Esophagus muscularis mucosa (tissue), 4 donors: ENCODE results near the gene TRIM9.

Source experiments
- CTCF ChIP-seq, 3 experiments: fragments of 200-600 bp in 2 of 3; fragments of 450-650 bp in 1 of 3; sonication (generic) in 2 of 3; IDR thresholded peaks; one replicate each; pipeline ENCODE4 v1.5.1; 2017 to 2019; ENCODE audit warnings: antibody characterized with exemption in 3 of 3, mild to moderate bottlenecking in 2 of 3, moderate library complexity in 1 of 3
- EP300 ChIP-seq: sonication (generic); formaldehyde crosslinking; IDR thresholded peaks from one replicate; pipeline ENCODE4 v1.6.1; 2017; ENCODE audit warnings: antibody characterized with exemption
- POLR2A ChIP-seq: fragments of 450-650 bp; IDR thresholded peaks from one replicate; pipeline ENCODE4 v1.6.1; 2017; ENCODE audit warnings: antibody characterized with exemption, moderate library complexity, mild to moderate bottlenecking, low read depth
- POLR2AphosphoS5 ChIP-seq, 2 donors: sonication (generic); formaldehyde crosslinking; IDR thresholded peaks; one replicate each; pipeline ENCODE4 v1.6.1; 2017; ENCODE audit warnings: antibody characterized with exemption in 2 of 2

- TF ChIP-seq EP300, result no peak
- TF ChIP-seq CTCF (IDR thresholded peaks at IDR 0.05), result no peak
- TF ChIP-seq POLR2A, result no peak
- TF ChIP-seq POLR2AphosphoS5 (IDR thresholded peaks at IDR 0.05), result no peak
Observed at GRCh38 chr14:51084962-51085361, 9.9 kb downstream of the TRIM9 start.
